K562 (cell line): ENCODE results near the gene SMIM10L1.

Source experiments
- HNRNPH1 ChIP-seq: fragments of 200-400 bp; formaldehyde crosslinking; optimal IDR thresholded peaks from 2 replicates; pipeline ENCODE3; 2017; ENCODE audit warnings: low read depth, mild to moderate bottlenecking, low read length, moderate library complexity
- NFE2L1 ChIP-seq: fragments of 450-650 bp; IDR thresholded peaks from 2 replicates; pipeline ENCODE4 v1.6.1; 2016; ENCODE audit warnings: missing genetic modification characterization, low read depth, mild to moderate bottlenecking, missing compliant biosample characterization, moderate library complexity, borderline replicate concordance
- TF ChIP-seq, protein P1 (sequence below): sonication (generic); formaldehyde crosslinking; IDR thresholded peaks from 2 replicates; pipeline ENCODE4 v1.8.0; 2022; ENCODE audit warnings: mild to moderate bottlenecking, missing genetic modification reagents

DNA sequence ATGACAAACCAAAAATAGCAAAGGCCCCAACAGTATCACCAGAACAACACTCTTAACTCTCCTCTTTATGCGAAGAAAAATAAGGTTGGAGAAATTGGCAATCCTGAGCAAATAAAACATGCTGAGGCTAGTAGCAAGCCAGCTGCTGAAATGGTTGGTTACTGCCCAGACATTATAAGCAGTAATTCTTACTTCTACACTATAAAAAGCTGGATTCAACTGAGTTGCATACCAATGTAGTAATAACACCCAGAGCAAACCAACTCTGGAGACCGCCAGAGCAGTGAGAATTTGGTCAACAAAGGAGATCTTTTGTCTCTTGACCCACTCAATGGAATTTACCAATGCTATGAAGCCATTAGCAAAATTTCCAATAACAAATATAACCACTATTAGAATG, 37.2 kb upstream of the SMIM10L1 start:
- TF ChIP-seq HNRNPH1, result no peak
- TF ChIP-seq, protein P1, sequence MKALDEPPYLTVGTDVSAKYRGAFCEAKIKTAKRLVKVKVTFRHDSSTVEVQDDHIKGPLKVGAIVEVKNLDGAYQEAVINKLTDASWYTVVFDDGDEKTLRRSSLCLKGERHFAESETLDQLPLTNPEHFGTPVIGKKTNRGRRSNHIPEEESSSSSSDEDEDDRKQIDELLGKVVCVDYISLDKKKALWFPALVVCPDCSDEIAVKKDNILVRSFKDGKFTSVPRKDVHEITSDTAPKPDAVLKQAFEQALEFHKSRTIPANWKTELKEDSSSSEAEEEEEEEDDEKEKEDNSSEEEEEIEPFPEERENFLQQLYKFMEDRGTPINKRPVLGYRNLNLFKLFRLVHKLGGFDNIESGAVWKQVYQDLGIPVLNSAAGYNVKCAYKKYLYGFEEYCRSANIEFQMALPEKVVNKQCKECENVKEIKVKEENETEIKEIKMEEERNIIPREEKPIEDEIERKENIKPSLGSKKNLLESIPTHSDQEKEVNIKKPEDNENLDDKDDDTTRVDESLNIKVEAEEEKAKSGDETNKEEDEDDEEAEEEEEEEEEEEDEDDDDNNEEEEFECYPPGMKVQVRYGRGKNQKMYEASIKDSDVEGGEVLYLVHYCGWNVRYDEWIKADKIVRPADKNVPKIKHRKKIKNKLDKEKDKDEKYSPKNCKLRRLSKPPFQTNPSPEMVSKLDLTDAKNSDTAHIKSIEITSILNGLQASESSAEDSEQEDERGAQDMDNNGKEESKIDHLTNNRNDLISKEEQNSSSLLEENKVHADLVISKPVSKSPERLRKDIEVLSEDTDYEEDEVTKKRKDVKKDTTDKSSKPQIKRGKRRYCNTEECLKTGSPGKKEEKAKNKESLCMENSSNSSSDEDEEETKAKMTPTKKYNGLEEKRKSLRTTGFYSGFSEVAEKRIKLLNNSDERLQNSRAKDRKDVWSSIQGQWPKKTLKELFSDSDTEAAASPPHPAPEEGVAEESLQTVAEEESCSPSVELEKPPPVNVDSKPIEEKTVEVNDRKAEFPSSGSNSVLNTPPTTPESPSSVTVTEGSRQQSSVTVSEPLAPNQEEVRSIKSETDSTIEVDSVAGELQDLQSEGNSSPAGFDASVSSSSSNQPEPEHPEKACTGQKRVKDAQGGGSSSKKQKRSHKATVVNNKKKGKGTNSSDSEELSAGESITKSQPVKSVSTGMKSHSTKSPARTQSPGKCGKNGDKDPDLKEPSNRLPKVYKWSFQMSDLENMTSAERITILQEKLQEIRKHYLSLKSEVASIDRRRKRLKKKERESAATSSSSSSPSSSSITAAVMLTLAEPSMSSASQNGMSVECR (CRISPR knock-in tag), result no peak
- no peak for TF ChIP-seq NFE2L1 (tag)
